PC-3 (cell line): ENCODE results near the gene HGD.

ENCODE experiments used
- EZH2 ChIP-seq: fragments of 300-600 bp; sonication (generic); IDR thresholded peaks from one replicate; pipeline ENCODE4 v1.6.1; 2017; ENCODE audit warnings: antibody characterized with exemption, mild to moderate bottlenecking, low read length; ENCODE audit not compliant: unreplicated experiment
- EZH2phosphoT487 ChIP-seq: fragments of 300-600 bp; sonication (generic); IDR thresholded peaks from 2 replicates; pipeline ENCODE4 v1.6.1; 2018; ENCODE audit warnings: mild to moderate bottlenecking, antibody characterized with exemption, low read length, borderline replicate concordance
- TF ChIP-seq, protein P1 (sequence below): fragments of 300-600 bp; sonication (generic); conservative IDR thresholded peaks from 2 replicates; pipeline ENCODE4 v1.5.1; 2017; ENCODE audit warnings: antibody characterized with exemption, low read depth, mild to moderate bottlenecking, low read length

GRCh38 chr3:120673116-120673515 lies 8.9 kb downstream of the HGD start:
- TF ChIP-seq, protein P1, sequence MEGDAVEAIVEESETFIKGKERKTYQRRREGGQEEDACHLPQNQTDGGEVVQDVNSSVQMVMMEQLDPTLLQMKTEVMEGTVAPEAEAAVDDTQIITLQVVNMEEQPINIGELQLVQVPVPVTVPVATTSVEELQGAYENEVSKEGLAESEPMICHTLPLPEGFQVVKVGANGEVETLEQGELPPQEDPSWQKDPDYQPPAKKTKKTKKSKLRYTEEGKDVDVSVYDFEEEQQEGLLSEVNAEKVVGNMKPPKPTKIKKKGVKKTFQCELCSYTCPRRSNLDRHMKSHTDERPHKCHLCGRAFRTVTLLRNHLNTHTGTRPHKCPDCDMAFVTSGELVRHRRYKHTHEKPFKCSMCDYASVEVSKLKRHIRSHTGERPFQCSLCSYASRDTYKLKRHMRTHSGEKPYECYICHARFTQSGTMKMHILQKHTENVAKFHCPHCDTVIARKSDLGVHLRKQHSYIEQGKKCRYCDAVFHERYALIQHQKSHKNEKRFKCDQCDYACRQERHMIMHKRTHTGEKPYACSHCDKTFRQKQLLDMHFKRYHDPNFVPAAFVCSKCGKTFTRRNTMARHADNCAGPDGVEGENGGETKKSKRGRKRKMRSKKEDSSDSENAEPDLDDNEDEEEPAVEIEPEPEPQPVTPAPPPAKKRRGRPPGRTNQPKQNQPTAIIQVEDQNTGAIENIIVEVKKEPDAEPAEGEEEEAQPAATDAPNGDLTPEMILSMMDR, result no peak
- TF ChIP-seq EZH2phosphoT487 (no peak), EZH2 (no peak)
